Astrocyte of the spinal cord (primary cell): Measurements from ENCODE around the gene PIGB.
"Not testable (repeated sequence)": the region's sequence is repeated elsewhere in the genome, so short reads cannot be mapped to it uniquely, and the experiment has no call there.

Source experiments
- DNase-seq: peaks from one replicate; pipeline ENCODE4 v3.0.0; 2011; ENCODE audit warnings: low read depth, low spot score
- H3K4me3 ChIP-seq: 2 replicates; pipeline ENCODE4 v1.5.1; 2011; ENCODE audit warnings: low read depth, mild to moderate bottlenecking, low read length, moderate library complexity
- CTCF ChIP-seq: IDR thresholded peaks from 2 replicates; pipeline ENCODE4 v1.5.1; 2012; ENCODE audit warnings: low read depth, mild to moderate bottlenecking, low read length, inconsistent platforms
- in situ Hi-C: cut with HindIII; loops from 2 replicates; pipeline ENCODE4 v1.10.0; 2017; ENCODE audit warnings: low sequenced_read_pairs

Gene PIGB

GRCh38 chr15:55394694-55395093 lies 75.7 kb downstream of the PIGB start:
- in situ Hi-C loops: no loop called here
- H3K4me3 ChIP-seq: no peak overlapping the region
- TF ChIP-seq CTCF: no peak
- DNase-seq: no peak

GRCh38 chr15:55398243-55398642 lies 79.2 kb downstream of the PIGB start:
- no peak overlapping the region for H3K4me3 ChIP-seq
- DNase-seq: no peak
- TF ChIP-seq CTCF: no peak
- in situ Hi-C loops: no loop called here

- in situ Hi-C loops: not testable (repeated sequence)
Observed at GRCh38 chr15:55400050-55400449, 81.0 kb downstream of the PIGB start.

GRCh38 chr15:55401786-55402246 lies 82.8 kb downstream of the PIGB start:
- no peak for DNase-seq
- in situ Hi-C loops: no loop called here
- H3K4me3 ChIP-seq: no peak overlapping the region
- no peak for TF ChIP-seq CTCF

More at GRCh38 chr15:55400050-55400449, 81.0 kb downstream of the PIGB start:
- not testable (repeated sequence) for H3K4me3 ChIP-seq, DNase-seq

- H3K4me3 ChIP-seq: no peak overlapping the region
- DNase-seq: peak; percentile 24
- no peak for TF ChIP-seq CTCF
- in situ Hi-C loops: no loop called here
Observed at GRCh38 chr15:55402707-55403106, 83.7 kb downstream of the PIGB start.

GRCh38 chr15:55403531-55403930 lies 84.5 kb downstream of the PIGB start:
- TF ChIP-seq CTCF: no peak
- peak; percentile 67 for DNase-seq
- H3K4me3 ChIP-seq: no peak overlapping the region
- in situ Hi-C loops: no loop called here
